Measurements from ENCODE around the gene CTSF.

DNA sequence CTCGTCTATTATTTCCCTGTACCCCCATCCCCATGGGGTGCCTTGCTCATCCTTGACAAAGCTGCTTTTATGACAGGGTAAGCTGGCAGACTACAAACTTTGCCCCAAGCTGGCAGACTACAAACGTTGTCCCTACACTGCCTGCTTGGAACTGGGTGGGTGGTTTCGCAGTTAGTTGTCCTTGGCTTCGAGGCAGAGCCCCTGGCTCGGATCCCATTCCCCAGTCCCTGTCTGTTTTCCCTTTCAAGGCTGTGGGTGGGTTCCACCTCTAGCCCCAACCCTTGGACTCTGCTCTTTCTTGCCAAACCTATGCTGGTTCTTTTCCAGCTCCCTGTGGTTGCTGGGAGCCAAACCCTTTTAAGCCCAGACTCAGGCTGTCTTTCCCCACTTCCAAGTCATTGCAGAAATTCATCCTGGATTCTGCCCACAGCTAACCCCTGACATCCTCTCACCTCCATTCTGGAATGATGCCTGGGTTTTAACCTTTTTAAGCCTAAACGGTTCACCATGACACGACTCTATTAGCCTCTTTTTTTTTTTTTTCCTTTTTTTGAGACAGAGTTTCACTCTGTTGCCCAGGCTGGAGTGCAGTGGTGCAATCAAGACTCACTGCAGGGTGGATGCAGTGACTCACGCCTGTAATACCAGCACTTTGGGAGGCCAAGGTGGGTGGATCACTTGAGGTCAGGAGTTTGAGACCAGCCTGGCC is 38.9 kb upstream of the CTSF start:
- no peak for TF ChIP-seq EZH2phosphoT487 (IDR thresholded peaks at IDR 0.05; ENCODE audit: borderline replicate concordance, low read depth, low read length)
- TF ChIP-seq, protein P1, sequence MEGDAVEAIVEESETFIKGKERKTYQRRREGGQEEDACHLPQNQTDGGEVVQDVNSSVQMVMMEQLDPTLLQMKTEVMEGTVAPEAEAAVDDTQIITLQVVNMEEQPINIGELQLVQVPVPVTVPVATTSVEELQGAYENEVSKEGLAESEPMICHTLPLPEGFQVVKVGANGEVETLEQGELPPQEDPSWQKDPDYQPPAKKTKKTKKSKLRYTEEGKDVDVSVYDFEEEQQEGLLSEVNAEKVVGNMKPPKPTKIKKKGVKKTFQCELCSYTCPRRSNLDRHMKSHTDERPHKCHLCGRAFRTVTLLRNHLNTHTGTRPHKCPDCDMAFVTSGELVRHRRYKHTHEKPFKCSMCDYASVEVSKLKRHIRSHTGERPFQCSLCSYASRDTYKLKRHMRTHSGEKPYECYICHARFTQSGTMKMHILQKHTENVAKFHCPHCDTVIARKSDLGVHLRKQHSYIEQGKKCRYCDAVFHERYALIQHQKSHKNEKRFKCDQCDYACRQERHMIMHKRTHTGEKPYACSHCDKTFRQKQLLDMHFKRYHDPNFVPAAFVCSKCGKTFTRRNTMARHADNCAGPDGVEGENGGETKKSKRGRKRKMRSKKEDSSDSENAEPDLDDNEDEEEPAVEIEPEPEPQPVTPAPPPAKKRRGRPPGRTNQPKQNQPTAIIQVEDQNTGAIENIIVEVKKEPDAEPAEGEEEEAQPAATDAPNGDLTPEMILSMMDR (conservative IDR thresholded peaks at IDR 0.05; ENCODE audit: low read length) = no peak
